Upper lobe of right lung (tissue), 1 donor: ENCODE data around the gene VILL. TPM values are rescaled to one million over a fixed set of nuclear protein-coding genes. Genes with fewer than 3 reads are reported as not detected.
"Not testable (repeated sequence)": the region's sequence is repeated elsewhere in the genome, so short reads cannot be mapped to it uniquely, and the experiment has no call there.

Source experiments
- ATAC-seq: fragments of 200-7000 bp; cut with Tn5 transposase; one replicate; pipeline ENCODE4 v1.9.1; 2020; ENCODE audit warnings: mild to moderate bottlenecking, moderate library complexity
- DNase-seq: peaks from one replicate; pipeline ENCODE4 v3.0.0-alpha.2; 2020
- H3K27ac ChIP-seq: fragments of 200-600 bp; one replicate; pipeline ENCODE4 v1.8.0; 2022
- H3K27me3 ChIP-seq: fragments of 200-600 bp; one replicate; pipeline ENCODE4 v1.8.0; 2022; ENCODE audit warnings: mild to moderate bottlenecking
- H3K36me3 ChIP-seq: fragments of 200-600 bp; one replicate; pipeline ENCODE4 v1.8.0; 2022
- H3K4me1 ChIP-seq: fragments of 200-600 bp; one replicate; pipeline ENCODE4 v1.8.0; 2022
- H3K4me3 ChIP-seq: fragments of 200-600 bp; one replicate; pipeline ENCODE4 v1.8.0; 2022; ENCODE audit warnings: mild to moderate bottlenecking
- H3K9me3 ChIP-seq: fragments of 200-600 bp; one replicate; pipeline ENCODE4 v1.8.0; 2022
- CTCF ChIP-seq: fragments of 200-600 bp; IDR thresholded peaks from one replicate; pipeline ENCODE4 v1.8.0; 2022; ENCODE audit warnings: antibody characterized with exemption
- intact Hi-C: fragments of 100-400 bp; cut with DNase I; formaldehyde crosslinking; loops from one replicate; pipeline ENCODE4 v1.11.0; 2022
- total RNA-seq: library from RNA; stranded (reverse); fragmentation: NEBNext Ultra II Directional; extraction: Animal tissue kit (Norgen Biotek cat#: 25700); gene quantifications from one replicate; pipeline ENCODE4 v1.2.1, GENCODE V29; 2021
- donor health status: DM: no; HTN: yes; CAD: no; lungs with severe emphysema.

VILL gene
- total RNA-seq, 1 donor from 2014 or later: 8.9 TPM

- no peaks in the 10 kb centered on the region for H3K9me3 ChIP-seq
- H3K36me3 ChIP-seq: no peaks in the 10 kb centered on the region
- no peaks in the 10 kb centered on the region for H3K27me3 ChIP-seq
- H3K4me1 ChIP-seq: peaks cover 31% of the 10 kb centered on the region
- ATAC-seq: peak; percentile 68
- intact Hi-C loops: no loop called here
- DNase-seq: peak; percentile 92
- TF ChIP-seq CTCF: no peak
- peak within 1 kb of the TSS; percentile 83 for H3K4me3 ChIP-seq
- H3K27ac ChIP-seq: peak within 1 kb of the TSS; percentile 91
These were observed 39.0 kb downstream of the VILL start, which contains the start of gene PLCD1 for GRCh38 chr3:38029400-38030125. PLCD1 (minus strand) TSS chr3:38029642; CDS start chr3:38029539, 103 bp downstream.

GRCh38 chr3:38030126-38031021 is 39.8 kb downstream of the VILL start:
- Histone ChIP-seq H3K36me3 (no peaks in the 10 kb centered on the region), H3K27me3 (no peaks in the 10 kb centered on the region), H3K4me3 (peak overlapping the region; percentile 83), H3K9me3 (no peaks in the 10 kb centered on the region), H3K4me1 (peaks cover 28% of the 10 kb centered on the region), H3K27ac (peak overlapping the region; percentile 91)
- DNase-seq: peak; percentile 64
- ATAC-seq: no peak
- intact Hi-C loops: no loop called here
- no peak for TF ChIP-seq CTCF

- peaks cover 19% of the 10 kb centered on the region for H3K4me1 ChIP-seq
- H3K27ac ChIP-seq: peak overlapping the region; percentile 91
- H3K4me3 ChIP-seq: no peak overlapping the region
- H3K36me3 ChIP-seq: no peaks in the 10 kb centered on the region
- DNase-seq (peak; percentile 89), ATAC-seq (peak; percentile 78)
- no peaks in the 10 kb centered on the region for H3K27me3 ChIP-seq
- no peak for TF ChIP-seq CTCF
- no peaks in the 10 kb centered on the region for H3K9me3 ChIP-seq
- intact Hi-C loops: no loop called here
These were observed 40.7 kb downstream of the VILL start for GRCh38 chr3:38031022-38031994.

- ATAC-seq (no peak), DNase-seq (peak; percentile 37)
- no peak for TF ChIP-seq CTCF
- intact Hi-C loops: no loop called here
- H3K27ac ChIP-seq: no peak overlapping the region
- no peak overlapping the region for H3K4me3 ChIP-seq
- H3K4me1 ChIP-seq: peaks cover 19% of the 10 kb centered on the region
- H3K27me3 ChIP-seq: no peaks in the 10 kb centered on the region
- H3K36me3 ChIP-seq: no peaks in the 10 kb centered on the region
- H3K9me3 ChIP-seq: no peaks in the 10 kb centered on the region
These were observed 41.8 kb downstream of the VILL start for GRCh38 chr3:38032328-38032865.

GRCh38 chr3:38033586-38033985 is 43.0 kb downstream of the VILL start:
- H3K9me3 ChIP-seq, H3K27me3 ChIP-seq, DNase-seq, H3K27ac ChIP-seq, ATAC-seq, intact Hi-C loops, H3K4me3 ChIP-seq, H3K36me3 ChIP-seq: not testable (repeated sequence)
- peaks cover 19% of the 10 kb centered on the region for H3K4me1 ChIP-seq

- H3K36me3 ChIP-seq, H3K9me3 ChIP-seq, ATAC-seq, intact Hi-C loops, H3K4me3 ChIP-seq, H3K27me3 ChIP-seq, H3K27ac ChIP-seq: not testable (repeated sequence)
- peak; percentile 25 for DNase-seq
- peaks cover 19% of the 10 kb centered on the region for H3K4me1 ChIP-seq
These were observed 43.7 kb downstream of the VILL start for GRCh38 chr3:38034335-38034734.
